DOHH2 (cell line): ENCODE results near the gene HIVEP1.

Source experiments
- EZH2phosphoT487 ChIP-seq: fragments of 200-600 bp; sonication (generic); IDR thresholded peaks from 2 replicates; pipeline ENCODE4 v1.6.1; 2017; ENCODE audit warnings: borderline replicate concordance, mild to moderate bottlenecking, antibody characterized with exemption, low read length, moderate library complexity, mixed read lengths
- TF ChIP-seq, protein P1 (sequence below): fragments of 200-600 bp; sonication (generic); IDR thresholded peaks from one replicate; pipeline ENCODE4 v1.5.1; 2014; ENCODE audit warnings: antibody characterized with exemption, mild to moderate bottlenecking, low read depth, low read length; ENCODE audit not compliant: poor library complexity, severe bottlenecking

DNA sequence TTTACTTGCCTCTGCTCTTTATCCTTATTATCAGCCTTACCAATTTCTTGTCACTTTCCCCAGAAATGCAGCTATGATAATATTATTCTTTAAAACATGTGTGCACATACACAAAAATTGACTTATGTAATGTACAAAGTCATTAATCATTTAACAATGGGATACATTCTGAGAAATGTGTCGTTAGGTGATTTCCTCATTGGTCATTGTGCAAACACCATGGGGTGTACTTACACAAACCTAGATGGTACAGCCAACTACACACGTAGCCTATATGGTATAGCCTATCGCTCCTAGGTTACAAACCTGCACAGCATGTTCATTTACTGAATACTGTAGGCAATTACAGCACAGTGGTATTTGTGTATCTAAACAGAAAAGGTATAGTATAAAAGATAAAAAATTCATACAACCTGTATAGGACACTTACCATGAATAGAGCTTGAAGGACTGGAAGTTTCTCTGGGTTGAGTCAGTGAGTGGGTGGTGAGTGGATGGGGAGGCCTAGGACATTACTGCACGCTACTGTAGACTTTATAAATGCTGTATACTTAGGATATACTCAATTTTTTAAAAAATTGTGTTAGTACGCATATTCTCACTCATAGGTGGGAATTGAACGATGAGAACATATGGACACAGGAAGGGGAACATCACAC, 56.9 kb downstream of the HIVEP1 start:
- TF ChIP-seq, protein P1, sequence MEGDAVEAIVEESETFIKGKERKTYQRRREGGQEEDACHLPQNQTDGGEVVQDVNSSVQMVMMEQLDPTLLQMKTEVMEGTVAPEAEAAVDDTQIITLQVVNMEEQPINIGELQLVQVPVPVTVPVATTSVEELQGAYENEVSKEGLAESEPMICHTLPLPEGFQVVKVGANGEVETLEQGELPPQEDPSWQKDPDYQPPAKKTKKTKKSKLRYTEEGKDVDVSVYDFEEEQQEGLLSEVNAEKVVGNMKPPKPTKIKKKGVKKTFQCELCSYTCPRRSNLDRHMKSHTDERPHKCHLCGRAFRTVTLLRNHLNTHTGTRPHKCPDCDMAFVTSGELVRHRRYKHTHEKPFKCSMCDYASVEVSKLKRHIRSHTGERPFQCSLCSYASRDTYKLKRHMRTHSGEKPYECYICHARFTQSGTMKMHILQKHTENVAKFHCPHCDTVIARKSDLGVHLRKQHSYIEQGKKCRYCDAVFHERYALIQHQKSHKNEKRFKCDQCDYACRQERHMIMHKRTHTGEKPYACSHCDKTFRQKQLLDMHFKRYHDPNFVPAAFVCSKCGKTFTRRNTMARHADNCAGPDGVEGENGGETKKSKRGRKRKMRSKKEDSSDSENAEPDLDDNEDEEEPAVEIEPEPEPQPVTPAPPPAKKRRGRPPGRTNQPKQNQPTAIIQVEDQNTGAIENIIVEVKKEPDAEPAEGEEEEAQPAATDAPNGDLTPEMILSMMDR: no peak
- no peak for TF ChIP-seq EZH2phosphoT487
